Tibial artery (tissue), 4 donors: ENCODE results near the gene TMCC1.
"Not testable (repeated sequence)": the region's sequence is repeated elsewhere in the genome, so short reads cannot be mapped to it uniquely, and the experiment has no call there.

Experiments used
- DNase-seq, 2 donors: peaks; one replicate each; pipeline ENCODE4 v3.0.0-alpha.2; 2019
- H3K27ac ChIP-seq, 2 donors: fragments of 200-600 bp; sonication (generic) in 1 of 2; 1 replicate in 1 of 2; 2 replicates in 1 of 2; pipeline ENCODE4 v1.5.1; 2018 to 2019; ENCODE audit warnings: mild to moderate bottlenecking in 1 of 2
- H3K27me3 ChIP-seq, 2 donors: fragments of 200-600 bp; sonication (generic) in 1 of 2; one replicate each; pipeline versions ENCODE4 v1.5.1 to v1.6.0; 2016 to 2019
- H3K36me3 ChIP-seq, 3 donors: fragments of 200-600 bp; sonication (generic) in 2 of 3; one replicate each; pipeline ENCODE4 v1.5.1; 2016 to 2019; ENCODE audit warnings: mild to moderate bottlenecking in 2 of 3
- H3K4me1 ChIP-seq, 4 donors: fragments of 200-600 bp; sonication (generic) in 2 of 4; 1 replicate in 3 of 4; 2 replicates in 1 of 4; pipeline ENCODE4 v1.5.1; 2016 to 2019
- H3K4me3 ChIP-seq, 2 donors: fragments of 200-600 bp; sonication (generic) in 1 of 2; 1 replicate in 1 of 2; 2 replicates in 1 of 2; pipeline ENCODE4 v1.5.1; 2018 to 2019; ENCODE audit warnings: mild to moderate bottlenecking in 2 of 2
- H3K9me3 ChIP-seq, 3 donors: fragments of 200-600 bp; sonication (generic) in 1 of 3; one replicate each; pipeline ENCODE4 v1.5.1; 2016 to 2019
- CTCF ChIP-seq, 2 experiments: fragments of 200-600 bp in 1 of 2; fragments of 450-650 bp in 1 of 2; IDR thresholded peaks; one replicate each; pipeline ENCODE4 v1.5.1; 2017 to 2019; ENCODE audit warnings: antibody characterized with exemption in 2 of 2, mild to moderate bottlenecking in 1 of 2, moderate library complexity in 1 of 2
- intact Hi-C: fragments of 100-400 bp; cut with DNase I; formaldehyde crosslinking; loops from one replicate; pipeline ENCODE4 v1.15.0; 2023; ENCODE audit warnings: low total_unique reads

TMCC1 gene

GRCh38 chr3:129701161-129701560 lies 192.3 kb downstream of the TMCC1 start:
- no peak for TF ChIP-seq CTCF (IDR thresholded peaks at IDR 0.05)

GRCh38 chr3:129699612-129700011 lies 193.9 kb downstream of the TMCC1 start:
- Histone ChIP-seq H3K4me3 (no peak overlapping the region), H3K36me3 (no peaks in the 10 kb centered on the region), H3K27ac (no peak overlapping the region), H3K9me3 (no peaks in the 10 kb centered on the region), H3K4me1 (peaks cover 0 to 6% (median 0%) of the 10 kb centered on the region in 4 donors), H3K27me3 (no peaks in the 10 kb centered on the region)
- TF ChIP-seq CTCF (IDR thresholded peaks at IDR 0.05): no peak
- intact Hi-C loops: no loop called here
- no peak for DNase-seq

More at GRCh38 chr3:129701161-129701560, 192.3 kb downstream of the TMCC1 start:
- Histone ChIP-seq H3K36me3 (no peaks in the 10 kb centered on the region), H3K9me3 (no peaks in the 10 kb centered on the region), H3K27ac (no peak overlapping the region), H3K4me1 (peaks cover 0 to 6% (median 0%) of the 10 kb centered on the region in 4 donors), H3K4me3 (no peak overlapping the region), H3K27me3 (no peaks in the 10 kb centered on the region)
- DNase-seq: no peak
- intact Hi-C loops: no loop called here

- H3K27ac ChIP-seq: no peak overlapping the region
- TF ChIP-seq CTCF (IDR thresholded peaks at IDR 0.05): no peak
- H3K9me3 ChIP-seq: no peaks in the 10 kb centered on the region
- no peaks in the 10 kb centered on the region for H3K36me3 ChIP-seq
- no peaks in the 10 kb centered on the region for H3K27me3 ChIP-seq
- H3K4me1 ChIP-seq: peaks cover 0 to 6% (median 0%) of the 10 kb centered on the region in 4 donors
- no peak for DNase-seq
- no peak overlapping the region for H3K4me3 ChIP-seq
- intact Hi-C loops: no loop called here
Measured at GRCh38 chr3:129699199-129699598, 194.3 kb downstream of the TMCC1 start.

- no peak for DNase-seq
- H3K27me3 ChIP-seq: no peaks in the 10 kb centered on the region
- no peaks in the 10 kb centered on the region for H3K4me1 ChIP-seq
- H3K9me3 ChIP-seq: no peaks in the 10 kb centered on the region
- H3K4me3 ChIP-seq: no peak overlapping the region
- intact Hi-C loops: no loop called here
- H3K27ac ChIP-seq: no peak overlapping the region
- H3K36me3 ChIP-seq: no peaks in the 10 kb centered on the region
- no peak for TF ChIP-seq CTCF (IDR thresholded peaks at IDR 0.05)
Measured at GRCh38 chr3:129697229-129697969, 196.1 kb downstream of the TMCC1 start.

GRCh38 chr3:129696430-129696829 lies 197.1 kb downstream of the TMCC1 start:
- intact Hi-C loops, DNase-seq, H3K36me3 ChIP-seq, H3K27ac ChIP-seq, H3K4me3 ChIP-seq, H3K4me1 ChIP-seq, H3K9me3 ChIP-seq, H3K27me3 ChIP-seq: not testable (repeated sequence)

- Histone ChIP-seq H3K4me1 (no peaks in the 10 kb centered on the region), H3K9me3 (no peaks in the 10 kb centered on the region), H3K27me3 (no peaks in the 10 kb centered on the region), H3K27ac (no peak overlapping the region), H3K36me3 (no peaks in the 10 kb centered on the region), H3K4me3 (no peak overlapping the region)
- intact Hi-C loops: no loop called here
- DNase-seq: no peak
- no peak for TF ChIP-seq CTCF (IDR thresholded peaks at IDR 0.05)
Measured at GRCh38 chr3:129695230-129695629, 198.3 kb downstream of the TMCC1 start.
